H9 (cell line): Measurements from ENCODE around the gene TBC1D25. TPM values are rescaled to one million over a fixed set of nuclear protein-coding genes. Genes with fewer than 3 reads are reported as not detected.

Experiments used
- DNase-seq: peaks from one replicate; pipeline ENCODE4 v3.0.0-alpha.2; 2017
- H2AFZ ChIP-seq: one replicate; pipeline ENCODE4 v1.6.1; 2013; ENCODE audit warnings: mild to moderate bottlenecking, low read length, control low read depth, moderate library complexity
- H2AK5ac ChIP-seq: 2 replicates; pipeline ENCODE4 v1.6.1; 2013; ENCODE audit warnings: low read length, control low read depth, mixed read lengths; ENCODE audit not compliant: insufficient read length
- H2BK120ac ChIP-seq: one replicate; pipeline ENCODE4 v1.6.1; 2013; ENCODE audit warnings: low read depth, mild to moderate bottlenecking, low read length, control low read depth, inconsistent platforms; ENCODE audit not compliant: poor library complexity, severe bottlenecking
- H2BK12ac ChIP-seq: 2 replicates; pipeline ENCODE4 v1.6.1; 2013; ENCODE audit warnings: low read length, control low read depth, mixed read lengths, low read depth; ENCODE audit not compliant: insufficient read length
- H2BK15ac ChIP-seq: 2 replicates; pipeline ENCODE4 v1.6.1; 2013; ENCODE audit warnings: low read depth, low read length, control low read depth
- H2BK20ac ChIP-seq: one replicate; pipeline ENCODE4 v1.6.1; 2013; ENCODE audit warnings: low read depth, mild to moderate bottlenecking, low read length, control low read depth, inconsistent platforms; ENCODE audit not compliant: poor library complexity, severe bottlenecking
- H2BK5ac ChIP-seq: 2 replicates; pipeline ENCODE4 v1.6.1; 2013; ENCODE audit warnings: low read length, control low read depth, mixed read lengths; ENCODE audit not compliant: insufficient read length
- H3K14ac ChIP-seq: 2 replicates; pipeline ENCODE4 v1.6.1; 2013; ENCODE audit warnings: low read length, control low read depth; ENCODE audit not compliant: insufficient read depth
- H3K18ac ChIP-seq: 2 replicates; pipeline ENCODE4 v1.6.1; 2013; ENCODE audit warnings: low read depth, mild to moderate bottlenecking, mixed read lengths, low read length, control low read depth; ENCODE audit not compliant: insufficient read length
- H3K23ac ChIP-seq: 2 replicates; pipeline ENCODE4 v1.6.1; 2013; ENCODE audit warnings: low read length, control low read depth, mixed read lengths, low read depth; ENCODE audit not compliant: insufficient read length
- H3K23me2 ChIP-seq: 2 replicates; pipeline ENCODE4 v1.6.1; 2013; ENCODE audit warnings: low read depth, mild to moderate bottlenecking, mixed read lengths, low read length, control low read depth; ENCODE audit not compliant: insufficient read length, poor library complexity, severe bottlenecking
- H3K27ac ChIP-seq: 2 replicates; pipeline ENCODE4 v1.5.1; 2013; ENCODE audit warnings: low read length, control low read depth, mixed read lengths, low read depth; ENCODE audit not compliant: insufficient read length
- H3K27me3 ChIP-seq: 2 replicates; pipeline ENCODE4 v1.6.1; 2013; ENCODE audit warnings: low read length, control low read depth, inconsistent platforms; ENCODE audit not compliant: insufficient read depth
- H3K4ac ChIP-seq: 2 replicates; pipeline ENCODE4 v1.6.1; 2013; ENCODE audit warnings: low read depth, mild to moderate bottlenecking, control low read depth, inconsistent platforms, low read length, moderate library complexity
- H3K4me1 ChIP-seq: 2 replicates; pipeline ENCODE4 v1.6.1; 2013; ENCODE audit warnings: low read length, control low read depth, inconsistent platforms; ENCODE audit not compliant: insufficient read depth
- H3K4me2 ChIP-seq: 2 replicates; pipeline ENCODE4 v1.6.1; 2013; ENCODE audit warnings: low read length, control low read depth, mixed read lengths; ENCODE audit not compliant: insufficient read length, insufficient read depth
- H3K56ac ChIP-seq: 2 replicates; pipeline ENCODE4 v1.6.1; 2013; ENCODE audit warnings: low read depth, mild to moderate bottlenecking, mixed read lengths, low read length, control low read depth; ENCODE audit not compliant: insufficient read length
- H3K79me1 ChIP-seq: 2 replicates; pipeline ENCODE4 v1.6.1; 2013; ENCODE audit warnings: low read depth, mild to moderate bottlenecking, moderate library complexity, low read length, control low read depth, inconsistent platforms; ENCODE audit not compliant: insufficient read depth, poor library complexity, severe bottlenecking
- H3K79me2 ChIP-seq: 2 replicates; pipeline ENCODE4 v1.6.1; 2013; ENCODE audit warnings: low read length, control low read depth, inconsistent platforms; ENCODE audit not compliant: insufficient read depth
- H3K9ac ChIP-seq: 2 replicates; pipeline ENCODE4 v1.6.1; 2013; ENCODE audit warnings: low read length, control low read depth, mixed read lengths; ENCODE audit not compliant: insufficient read length; ENCODE audit errors: extremely low read depth
- H3K9me3 ChIP-seq: one replicate; pipeline ENCODE4 v1.6.1; 2013; ENCODE audit warnings: low read depth, low read length, inconsistent platforms; ENCODE audit not compliant: control insufficient read depth
- H3T11ph ChIP-seq: one replicate; pipeline ENCODE4 v1.6.1; 2013; ENCODE audit warnings: mild to moderate bottlenecking, low read length, control low read depth, inconsistent platforms
- H4K20me1 ChIP-seq: one replicate; pipeline ENCODE4 v1.6.1; 2013; ENCODE audit not compliant: control insufficient read depth, insufficient read length, insufficient read depth
- H4K5ac ChIP-seq: 2 replicates; pipeline ENCODE4 v1.6.1; 2013; ENCODE audit warnings: low read depth, mild to moderate bottlenecking, mixed read lengths, low read length, control low read depth; ENCODE audit not compliant: insufficient read length
- H4K8ac ChIP-seq: replicated peaks from 2 replicates; pipeline ENCODE4 v1.6.1; 2013; ENCODE audit warnings: low read length, control low read depth, mixed read lengths, low read depth; ENCODE audit not compliant: insufficient read length
- H4K91ac ChIP-seq: 2 replicates; pipeline ENCODE4 v1.6.1; 2013; ENCODE audit warnings: low read depth, mild to moderate bottlenecking, moderate library complexity, mixed read lengths, low read length, control low read depth; ENCODE audit not compliant: insufficient read length
- H3K27ac Mint-ChIP-seq, 3 experiments: 2 replicates in 2 of 3; 3 replicates in 1 of 3; pipeline ENCODE4 v1.8.0; 2020 to 2021; ENCODE audit warnings: mixed read lengths in 3 of 3, mild to moderate bottlenecking in 1 of 3, moderate library complexity in 1 of 3
- H3K27me3 Mint-ChIP-seq: 2 replicates; pipeline ENCODE4 v1.8.0; 2021; ENCODE audit warnings: low read depth, mild to moderate bottlenecking, moderate library complexity, mixed read lengths
- H3K36me3 Mint-ChIP-seq, 3 experiments: 2 replicates in 2 of 3; 3 replicates in 1 of 3; pipeline ENCODE4 v1.8.0; 2020 to 2021; ENCODE audit warnings: low read depth in 3 of 3, mixed read lengths in 3 of 3; ENCODE audit not compliant: insufficient read depth in 1 of 3
- H3K4me1 Mint-ChIP-seq, 2 experiments: 2 replicates each; pipeline ENCODE4 v1.8.0; 2020; ENCODE audit warnings: mixed read lengths in 2 of 2
- H3K4me3 Mint-ChIP-seq, 2 experiments: 2 replicates in 1 of 2; 3 replicates in 1 of 2; pipeline ENCODE4 v1.8.0; 2020 to 2021; ENCODE audit warnings: mild to moderate bottlenecking in 2 of 2, mixed read lengths in 2 of 2, moderate library complexity in 1 of 2
- H3K9me3 Mint-ChIP-seq, 2 experiments: 2 replicates in 1 of 2; 3 replicates in 1 of 2; pipeline ENCODE4 v1.8.0; 2020; ENCODE audit warnings: mild to moderate bottlenecking in 2 of 2, mixed read lengths in 2 of 2, moderate library complexity in 1 of 2
- CTCF ChIP-seq: fragments of 200-600 bp; sonication (generic); conservative IDR thresholded peaks from 3 replicates; pipeline ENCODE4 v1.8.0; 2021; ENCODE audit warnings: antibody characterized with exemption, mild to moderate bottlenecking
- WGBS: extraction: QIAGEN DNeasy Blood & Tissue Kit; methylation state at CpG from one replicate; pipeline ENCODE4 v1.1.7; 2013; ENCODE audit warnings: missing lambda C conversion rate, low lambda C conversion rate, mixed read lengths; ENCODE audit not compliant: insufficient read length; ENCODE audit errors: extremely low coverage; 5-methylcytosine and 5-hydroxymethylcytosine counted together
- total RNA-seq: library from RNA; stranded (reverse); gene quantifications from 2 replicates; pipeline ENCODE4 v1.2.1, GENCODE V29; 2021

TBC1D25 gene
- total RNA-seq, 1 experiment from 2014 or later, result 10.2 TPM

- Mint-ChIP-seq H3K36me3 (peaks cover 4 to 28% (median 7%) of the 10 kb centered on the region in 3 experiments), H3K9me3 (peaks cover 60 to 79% of the 10 kb centered on the region in 2 experiments), H3K27me3 (no peaks in the 10 kb centered on the region), H3K4me1 (peaks cover 5 to 6% of the 10 kb centered on the region in 2 experiments), H3K27ac (peak overlapping the region; percentile 92 to 98 (median 94); a peak in 5 of 7 replicates), H3K4me3 (peak overlapping the region; percentile 87 to 91)
- Histone ChIP-seq H3K9ac (no peak overlapping the region), H3K4me1 (no peaks in the 10 kb centered on the region), H3K56ac (no peak overlapping the region), H2AK5ac (no peak overlapping the region), H4K20me1 (no peaks in the 10 kb centered on the region), H3K23me2 (no peaks in the 10 kb centered on the region), H2BK12ac (no peak overlapping the region), H3T11ph (no peak overlapping the region), H3K23ac (no peak overlapping the region), H3K27me3 (no peaks in the 10 kb centered on the region), H2BK15ac (no peak overlapping the region), H3K27ac (no peak overlapping the region), H2BK20ac (no peak overlapping the region), H3K4me2 (peak overlapping the region; percentile 63), H4K8ac (no peak overlapping the region), H4K91ac (no peak overlapping the region), H2BK5ac (no peak overlapping the region), H3K79me2 (no peaks in the 10 kb centered on the region), H2AFZ (no peak overlapping the region), H3K9me3 (peaks cover 19% of the 10 kb centered on the region), H4K5ac (no peak overlapping the region), H3K4ac (no peak overlapping the region), H3K18ac (peak overlapping the region; percentile 26), H3K79me1 (no peaks in the 10 kb centered on the region), H2BK120ac (no peak overlapping the region), H3K14ac (no peak overlapping the region; the same call in 1 of the 2 replicates)
- TF ChIP-seq CTCF, result no peak
- no peak for DNase-seq
- no CpG with 5 or more reads among the region's 12 CpGs for WGBS
Observed at GRCh38 chrX:48540028-48540375, 488 bp downstream of the TBC1D25 start.
